Heart left ventricle (tissue), 13 donors: ENCODE measurements around the gene LAMA1.

Experiments
- POLR2A ChIP-seq, 2 donors: fragments of 450-650 bp; IDR thresholded peaks; one replicate each; pipeline ENCODE4 v1.6.1; 2017; ENCODE audit warnings: antibody characterized with exemption in 2 of 2, mild to moderate bottlenecking in 2 of 2, moderate library complexity in 2 of 2
- TF ChIP-seq, protein P1 (sequence below), 12 donors: fragments of 200-600 bp; sonication (generic) in 4 of 12; IDR thresholded peaks; one replicate each; pipeline versions ENCODE4 v1.5.0 to v1.8.0; 2018 to 2022; ENCODE audit warnings: antibody characterized with exemption in 12 of 12, mild to moderate bottlenecking in 5 of 12
- donor health status: ischemic (EF 13 %, LVEDD 7.1; RV severe dilation, severe dysfunction).
- donor health status: DM: no; HTN: yes; CAD: no.
- donor health status: DM: no; HTN: no; CAD: no.
- donor health status: ischemic (EF 25% LVEDD 6.9; RV normal size, moderate dysfunction).
- donor health status: ischemic (EF 25% LVEDD 5.7; RV mildly dilated, moderate dysfunction).
- donor health status: ischemic (EF 35%, LVEDD 5.7; RV mildly dilated, moderate dysfunction).
- donor health status: nonischemic (EF 11% LVEDD 7.7; RV severe dilation, severe dysfunction).
- donor health status: DM: yes; HTN: yes; CAD: no.
- donor health status: PGD.
- donor health status: ischemic (EF 29% LVEDD 5.4; RV normal size, mild dysfunction).
- donor health status: nonischemic (EF 23%, LVEDD 6.1; RV moderate dilation, normal function).

DNA sequence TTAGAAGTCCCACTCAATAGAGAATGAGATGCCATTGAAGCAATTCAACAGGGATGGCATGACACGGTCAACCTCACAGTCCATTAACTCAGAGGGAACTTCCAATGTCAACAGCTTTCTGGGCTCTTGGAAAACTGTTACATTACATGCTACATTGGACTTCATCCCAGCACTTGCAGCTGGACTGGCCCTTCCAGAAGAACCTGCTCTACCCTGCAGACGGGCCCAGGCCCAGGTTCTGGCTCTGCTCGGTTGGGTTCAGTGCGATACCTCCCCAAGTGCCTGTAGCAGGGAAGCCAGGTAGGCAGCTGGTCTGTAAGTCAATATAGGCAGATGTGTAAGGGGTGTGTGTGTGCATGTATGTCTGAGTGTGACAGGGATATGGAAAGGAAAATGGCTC is 12.9 kb downstream of the LAMA1 start:
- TF ChIP-seq, protein P1, sequence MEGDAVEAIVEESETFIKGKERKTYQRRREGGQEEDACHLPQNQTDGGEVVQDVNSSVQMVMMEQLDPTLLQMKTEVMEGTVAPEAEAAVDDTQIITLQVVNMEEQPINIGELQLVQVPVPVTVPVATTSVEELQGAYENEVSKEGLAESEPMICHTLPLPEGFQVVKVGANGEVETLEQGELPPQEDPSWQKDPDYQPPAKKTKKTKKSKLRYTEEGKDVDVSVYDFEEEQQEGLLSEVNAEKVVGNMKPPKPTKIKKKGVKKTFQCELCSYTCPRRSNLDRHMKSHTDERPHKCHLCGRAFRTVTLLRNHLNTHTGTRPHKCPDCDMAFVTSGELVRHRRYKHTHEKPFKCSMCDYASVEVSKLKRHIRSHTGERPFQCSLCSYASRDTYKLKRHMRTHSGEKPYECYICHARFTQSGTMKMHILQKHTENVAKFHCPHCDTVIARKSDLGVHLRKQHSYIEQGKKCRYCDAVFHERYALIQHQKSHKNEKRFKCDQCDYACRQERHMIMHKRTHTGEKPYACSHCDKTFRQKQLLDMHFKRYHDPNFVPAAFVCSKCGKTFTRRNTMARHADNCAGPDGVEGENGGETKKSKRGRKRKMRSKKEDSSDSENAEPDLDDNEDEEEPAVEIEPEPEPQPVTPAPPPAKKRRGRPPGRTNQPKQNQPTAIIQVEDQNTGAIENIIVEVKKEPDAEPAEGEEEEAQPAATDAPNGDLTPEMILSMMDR (IDR thresholded peaks at IDR 0.05): no peak
- no peak for TF ChIP-seq POLR2A (IDR thresholded peaks at IDR 0.05)
